Measurements from ENCODE around the gene GPD1.

Gene GPD1

GRCh38 chr12:50059440-50060119 lies 44.2 kb upstream of the GPD1 start:
- no peak for DNase-seq (ENCODE audit: low spot score)
- TF ChIP-seq CTCF (IDR thresholded peaks at IDR 0.05; ENCODE audit: extremely low read depth, missing control alignments) = no peak

- no peak for TF ChIP-seq CTCF (IDR thresholded peaks at IDR 0.05; ENCODE audit: extremely low read depth, missing control alignments)
These were observed 43.7 kb upstream of the GPD1 start for GRCh38 chr12:50060120-50060468.

GRCh38 chr12:50061171-50061570 lies 42.6 kb upstream of the GPD1 start:
- no peak for DNase-seq (ENCODE audit: low spot score)
- TF ChIP-seq CTCF (IDR thresholded peaks at IDR 0.05; ENCODE audit: extremely low read depth, missing control alignments) = no peak

More at GRCh38 chr12:50060120-50060468, 43.7 kb upstream of the GPD1 start:
- DNase-seq (ENCODE audit: low spot score) = no peak

GRCh38 chr12:50061946-50062686 lies 41.7 kb upstream of the GPD1 start:
- TF ChIP-seq CTCF (IDR thresholded peaks at IDR 0.05; ENCODE audit: extremely low read depth, missing control alignments) = no peak
- no peak for DNase-seq (ENCODE audit: low spot score)

- no peak for TF ChIP-seq CTCF (IDR thresholded peaks at IDR 0.05; ENCODE audit: extremely low read depth, missing control alignments)
- no peak for DNase-seq (ENCODE audit: low spot score)
These were observed 40.9 kb upstream of the GPD1 start for GRCh38 chr12:50062728-50063460.

GRCh38 chr12:50065726-50066310 lies 38.0 kb upstream of the GPD1 start:
- TF ChIP-seq CTCF (IDR thresholded peaks at IDR 0.05; ENCODE audit: extremely low read depth, missing control alignments) = no peak
- DNase-seq (ENCODE audit: low spot score) = no peak

- TF ChIP-seq CTCF (IDR thresholded peaks at IDR 0.05; ENCODE audit: extremely low read depth, missing control alignments) = no peak
- no peak for DNase-seq (ENCODE audit: low spot score)
These were observed 37.4 kb upstream of the GPD1 start for GRCh38 chr12:50066402-50066801.

Data from GM20000 (cell line).